ENCODE data around the gene SPHK2. TPM values are rescaled to one million over a fixed set of nuclear protein-coding genes. Genes with fewer than 3 reads are reported as not detected.
A peak's percentile ranks its signal among the peaks of the same experiment; 100 is the strongest.

Gene SPHK2
- total and polyA plus RNA-seq, 2 of the 8 experiments (the other 6 are each of a cell fraction or from before 2014, with no cell fraction given) = 43.9 to 60.9 TPM

DNA sequence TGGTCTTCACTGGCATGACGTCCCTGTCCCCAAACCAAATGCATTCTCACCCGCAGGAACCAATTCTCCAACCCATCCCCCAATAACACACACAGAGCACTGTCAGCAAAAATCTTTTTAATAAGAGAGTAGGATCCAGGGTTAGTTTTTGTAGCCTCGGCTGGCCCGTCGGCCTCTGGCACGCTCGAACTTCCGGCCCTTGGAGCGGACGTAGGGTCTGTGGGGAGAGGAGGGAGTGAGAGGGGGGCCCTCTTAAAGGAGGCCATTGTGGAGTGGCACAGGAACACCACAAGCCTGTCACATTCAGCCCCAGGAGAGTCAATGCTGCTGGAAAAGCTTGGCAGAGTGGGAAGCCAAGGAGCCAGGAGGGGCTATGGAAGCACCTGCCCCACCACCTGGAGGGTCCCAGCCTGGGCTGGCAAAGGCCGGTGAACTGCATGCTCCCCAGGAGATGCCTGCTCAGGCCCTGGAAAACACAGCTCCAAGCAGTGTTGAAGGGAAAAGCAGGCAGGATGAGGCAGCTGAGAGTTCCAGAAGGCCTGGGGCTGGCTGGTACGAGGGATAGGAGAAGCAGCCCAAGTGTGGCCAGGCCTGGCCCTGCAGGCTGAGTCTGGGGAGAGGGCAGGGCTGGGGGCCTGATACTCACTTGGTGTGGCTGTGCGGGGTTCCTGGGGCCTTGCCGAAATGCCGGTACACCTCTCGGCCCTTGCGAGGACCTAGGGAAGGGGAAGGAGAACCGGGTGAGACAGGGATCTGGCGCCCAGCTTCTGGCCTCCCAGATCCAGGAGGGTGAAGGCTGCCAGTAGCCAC lies 3.9 kb upstream of the SPHK2 start:
- 72% methylated on average over 19 of the region's 19 CpGs; no CpG with 5 or more reads in 1 of the 2 experiments for WGBS, 2 experiments (ENCODE audit: extremely low coverage in 1 of 2, insufficient coverage in 1 of 2, insufficient read length in 1 of 2, insufficient replicate concordance in 2 of 2, low coverage in 1 of 2, low lambda C conversion rate in 2 of 2, missing lambda C conversion rate in 1 of 2)
- Histone ChIP-seq H3K56ac (replicated peaks; ENCODE audit: insufficient read length, low read depth, low read length) (no peak overlapping the region), H4K5ac (ENCODE audit: insufficient read length, low read depth, low read length) (peak overlapping the region; percentile 5), H3K36me3 (ENCODE audit: control insufficient read depth in 2 of 4, insufficient read depth in 4 of 4, low read length in 3 of 4) (peaks cover 17 to 32% (median 21%) of the 10 kb centered on the region in 4 experiments), H3K79me1 (ENCODE audit: low read depth, low read length) (peaks cover 4% of the 10 kb centered on the region; the same call in 1 of the 2 replicates), H2BK12ac (ENCODE audit: low read depth, low read length) (no peak overlapping the region; the same call in 1 of the 2 replicates), H3K27ac (ENCODE audit: low read depth, low read length) (peak overlapping the region; percentile 80), H2AK5ac (ENCODE audit: low read depth, low read length) (no peak overlapping the region), H3K27me3 (replicated peaks in 1 of 4; ENCODE audit: control insufficient read depth in 3 of 4, extremely low read depth in 1 of 4, insufficient read depth in 3 of 4, low read length in 3 of 4) (no peaks in the 10 kb centered on the region), H4K91ac (replicated peaks; ENCODE audit: insufficient read length, low read length) (no peak overlapping the region), H2BK5ac (ENCODE audit: low read depth, low read length) (peak overlapping the region; percentile 88), H2AFZ (ENCODE audit: low read length) (no peak overlapping the region), H2BK120ac (replicated peaks; ENCODE audit: low read depth, low read length) (no peak overlapping the region), H3K4me3 (ENCODE audit: extremely low read depth in 1 of 4, insufficient read depth in 2 of 4, low read depth in 3 of 4, low read length in 4 of 4) (peak overlapping the region in 3 of 4 experiments; percentile 10 to 50 (median 32); a peak in 5 of 8 replicates), H3K4me2 (ENCODE audit: insufficient read depth in 1 of 2, low read depth in 2 of 2, low read length in 2 of 2) (peak overlapping the region; percentile 58 to 66), H3K4ac (replicated peaks; ENCODE audit: insufficient read length, low read depth, low read length) (no peak overlapping the region), H3K9ac (replicated peaks in 1 of 4; ENCODE audit: extremely low read depth in 1 of 4, low read depth in 3 of 4, low read length in 3 of 4) (peak overlapping the region in 3 of 4 experiments; percentile 13 to 26 (median 24); a peak in 2 of 7 replicates), H3K14ac (ENCODE audit: insufficient read length) (no peak overlapping the region), H3K18ac (ENCODE audit: extremely low read depth, low read length) (no peak overlapping the region; the same call in none of the 2 replicates), H3K9me3 (ENCODE audit: insufficient read depth in 2 of 2, low read depth in 1 of 2, low read length in 1 of 2) (no peaks in the 10 kb centered on the region), H3K23me2 (ENCODE audit: low read depth, low read length) (peaks cover 4% of the 10 kb centered on the region; the same call in 1 of the 2 replicates), H2BK20ac (ENCODE audit: low read length) (no peak overlapping the region), H4K20me1 (replicated peaks in 1 of 2; ENCODE audit: control insufficient read depth in 1 of 2, insufficient read depth in 2 of 2, low read length in 2 of 2) (peaks cover 25 to 39% of the 10 kb centered on the region in 2 experiments), H3K79me2 (ENCODE audit: control insufficient read depth in 1 of 2, insufficient read depth in 2 of 2, low read length in 2 of 2) (peaks cover 20 to 31% of the 10 kb centered on the region in 2 experiments), H4K8ac (ENCODE audit: extremely low read depth, insufficient read depth, low read length) (no peak overlapping the region; the same call in 1 of the 2 replicates), H3K4me1 (replicated peaks in 1 of 4; ENCODE audit: control insufficient read depth in 3 of 4, insufficient read depth in 4 of 4, low read length in 3 of 4) (peaks cover 3 to 45% (median 36%) of the 10 kb centered on the region in 4 experiments), H2BK15ac (ENCODE audit: low read length) (no peak overlapping the region), H3K23ac (ENCODE audit: insufficient read length) (no peak overlapping the region)
- ChIA-PET POLR2A (ENCODE audit: partially characterized antibody) (interaction anchor here (0.6 to 30.9 kb wide), 30 partner anchors 3 to 318 kb away, joined by 3 to 788 read pairs (median 4); partner anchors contain the start of genes CA11, DBP, DHDH and FAM83E), CTCF (ENCODE audit: partially characterized antibody) (interaction anchor here (1.3 to 7.2 kb wide), 4 partner anchors 9 to 126 kb away, joined by 3 to 37 read pairs (median 4); partner anchors contain the start of gene SPACA4)
- DNase-seq (ENCODE audit: low read depth in 1 of 2, low spot score in 2 of 2) (no peak), FAIRE-seq (no peak)
- TF ChIP-seq SP2 (IDR thresholded peaks at IDR 0.05; ENCODE audit: low read length) (no peak), ASH2L (IDR thresholded peaks at IDR 0.05; ENCODE audit: low read length) (no peak), SIN3A (conservative IDR thresholded peaks at IDR 0.05 in 1 of 2, IDR thresholded peaks at IDR 0.05 in 1 of 2; ENCODE audit: low read depth in 1 of 2, low read length in 2 of 2) (0 out of 4 replicates have a peak, but pooled peaks of 1 of the 2 experiments have one; percentile 22), CEBPB (IDR thresholded peaks at IDR 0.05; ENCODE audit: low read depth, low read length) (no peak), EP300 (IDR thresholded peaks at IDR 0.05; ENCODE audit: borderline replicate concordance in 1 of 2, low read depth in 2 of 2, low read length in 2 of 2) (no peak), CREB1 (IDR thresholded peaks at IDR 0.05) (peak; percentile 47; the same call in 1 of the 2 replicates), GTF2F1 (IDR thresholded peaks at IDR 0.05; ENCODE audit: borderline replicate concordance, low read depth, low read length) (no peak), MAFK (IDR thresholded peaks at IDR 0.05; ENCODE audit: low read depth, low read length) (peak; percentile 42; the same call in 1 of the 2 replicates), CBX5 (IDR thresholded peaks at IDR 0.05; ENCODE audit: low read depth, low read length) (no peak), PHF8 (conservative IDR thresholded peaks at IDR 0.05; ENCODE audit: low read depth, low read length) (no peak), JUN (IDR thresholded peaks at IDR 0.05; ENCODE audit: low read depth, low read length) (no peak)

All from H1 (cell line).